Measurements from ENCODE around the gene LRIG3.

DNA sequence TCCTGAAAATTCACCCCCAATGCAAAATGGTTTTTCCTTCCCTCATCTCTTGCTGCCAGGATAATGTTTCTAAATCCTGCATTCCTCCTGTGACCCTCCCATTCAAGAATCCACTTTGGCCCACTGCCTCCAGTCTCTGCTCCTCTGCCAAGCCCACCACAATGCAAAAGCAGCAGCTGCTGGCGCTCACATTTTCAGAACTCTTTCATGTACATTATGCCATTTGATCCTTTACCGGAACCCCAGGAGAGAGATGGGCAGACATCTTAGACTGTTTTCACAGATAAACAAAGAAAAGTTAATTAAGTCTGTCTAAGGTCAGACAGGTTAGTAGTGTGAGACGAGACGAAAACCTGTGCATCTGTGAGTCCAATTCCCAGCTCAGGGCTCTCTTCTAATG, 12.9 kb downstream of the LRIG3 start:
- TF ChIP-seq, protein P1, sequence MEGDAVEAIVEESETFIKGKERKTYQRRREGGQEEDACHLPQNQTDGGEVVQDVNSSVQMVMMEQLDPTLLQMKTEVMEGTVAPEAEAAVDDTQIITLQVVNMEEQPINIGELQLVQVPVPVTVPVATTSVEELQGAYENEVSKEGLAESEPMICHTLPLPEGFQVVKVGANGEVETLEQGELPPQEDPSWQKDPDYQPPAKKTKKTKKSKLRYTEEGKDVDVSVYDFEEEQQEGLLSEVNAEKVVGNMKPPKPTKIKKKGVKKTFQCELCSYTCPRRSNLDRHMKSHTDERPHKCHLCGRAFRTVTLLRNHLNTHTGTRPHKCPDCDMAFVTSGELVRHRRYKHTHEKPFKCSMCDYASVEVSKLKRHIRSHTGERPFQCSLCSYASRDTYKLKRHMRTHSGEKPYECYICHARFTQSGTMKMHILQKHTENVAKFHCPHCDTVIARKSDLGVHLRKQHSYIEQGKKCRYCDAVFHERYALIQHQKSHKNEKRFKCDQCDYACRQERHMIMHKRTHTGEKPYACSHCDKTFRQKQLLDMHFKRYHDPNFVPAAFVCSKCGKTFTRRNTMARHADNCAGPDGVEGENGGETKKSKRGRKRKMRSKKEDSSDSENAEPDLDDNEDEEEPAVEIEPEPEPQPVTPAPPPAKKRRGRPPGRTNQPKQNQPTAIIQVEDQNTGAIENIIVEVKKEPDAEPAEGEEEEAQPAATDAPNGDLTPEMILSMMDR (IDR thresholded peaks at IDR 0.05), result no peak
- no peak for TF ChIP-seq POLR2A (IDR thresholded peaks at IDR 0.05)
